Fibroblast of mammary gland (primary cell): ENCODE measurements around the gene CACNA1B.

ENCODE experiments used
- DNase-seq: peaks from one replicate; pipeline ENCODE4 v3.0.0-alpha.2; 2010; ENCODE audit warnings: low read depth
- H3K4me3 ChIP-seq: 2 replicates; pipeline ENCODE4 v1.5.1; 2011; ENCODE audit warnings: low read depth, mild to moderate bottlenecking, low read length, moderate library complexity; ENCODE audit not compliant: control insufficient read depth
- TF ChIP-seq, protein P1 (sequence below): conservative IDR thresholded peaks from 2 replicates; pipeline ENCODE4 v1.5.1; 2011; ENCODE audit warnings: low read depth, low read length, inconsistent platforms; ENCODE audit not compliant: control insufficient read depth, insufficient read depth

The CACNA1B gene

DNA sequence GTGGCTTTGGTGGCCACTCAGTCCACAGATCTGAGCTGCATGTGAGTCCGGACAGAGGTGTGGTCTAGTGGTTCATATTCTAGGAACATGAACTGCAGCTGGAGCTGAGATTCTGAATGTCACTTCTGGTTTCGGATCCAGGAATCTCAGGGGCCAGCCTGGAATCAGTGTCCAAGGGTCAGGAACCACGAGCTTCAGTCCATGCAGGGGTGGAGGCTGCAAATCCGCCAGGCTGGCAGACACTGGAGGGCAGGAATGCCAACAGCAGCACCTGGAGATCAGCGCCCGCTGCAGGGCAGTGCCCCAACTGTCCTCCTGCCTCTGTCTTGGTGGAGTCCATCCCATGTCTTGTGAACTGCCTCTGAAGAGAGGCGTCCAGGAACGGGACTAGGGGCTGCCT is 73.5 kb downstream of the CACNA1B start:
- no peak overlapping the region for H3K4me3 ChIP-seq
- DNase-seq = no peak
- TF ChIP-seq, protein P1, sequence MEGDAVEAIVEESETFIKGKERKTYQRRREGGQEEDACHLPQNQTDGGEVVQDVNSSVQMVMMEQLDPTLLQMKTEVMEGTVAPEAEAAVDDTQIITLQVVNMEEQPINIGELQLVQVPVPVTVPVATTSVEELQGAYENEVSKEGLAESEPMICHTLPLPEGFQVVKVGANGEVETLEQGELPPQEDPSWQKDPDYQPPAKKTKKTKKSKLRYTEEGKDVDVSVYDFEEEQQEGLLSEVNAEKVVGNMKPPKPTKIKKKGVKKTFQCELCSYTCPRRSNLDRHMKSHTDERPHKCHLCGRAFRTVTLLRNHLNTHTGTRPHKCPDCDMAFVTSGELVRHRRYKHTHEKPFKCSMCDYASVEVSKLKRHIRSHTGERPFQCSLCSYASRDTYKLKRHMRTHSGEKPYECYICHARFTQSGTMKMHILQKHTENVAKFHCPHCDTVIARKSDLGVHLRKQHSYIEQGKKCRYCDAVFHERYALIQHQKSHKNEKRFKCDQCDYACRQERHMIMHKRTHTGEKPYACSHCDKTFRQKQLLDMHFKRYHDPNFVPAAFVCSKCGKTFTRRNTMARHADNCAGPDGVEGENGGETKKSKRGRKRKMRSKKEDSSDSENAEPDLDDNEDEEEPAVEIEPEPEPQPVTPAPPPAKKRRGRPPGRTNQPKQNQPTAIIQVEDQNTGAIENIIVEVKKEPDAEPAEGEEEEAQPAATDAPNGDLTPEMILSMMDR = no peak

- TF ChIP-seq, protein P1 = no peak
- DNase-seq = no peak
- no peak overlapping the region for H3K4me3 ChIP-seq
These were observed 74.3 kb downstream of the CACNA1B start for GRCh38 chr9:137951597-137952490.

DNA sequence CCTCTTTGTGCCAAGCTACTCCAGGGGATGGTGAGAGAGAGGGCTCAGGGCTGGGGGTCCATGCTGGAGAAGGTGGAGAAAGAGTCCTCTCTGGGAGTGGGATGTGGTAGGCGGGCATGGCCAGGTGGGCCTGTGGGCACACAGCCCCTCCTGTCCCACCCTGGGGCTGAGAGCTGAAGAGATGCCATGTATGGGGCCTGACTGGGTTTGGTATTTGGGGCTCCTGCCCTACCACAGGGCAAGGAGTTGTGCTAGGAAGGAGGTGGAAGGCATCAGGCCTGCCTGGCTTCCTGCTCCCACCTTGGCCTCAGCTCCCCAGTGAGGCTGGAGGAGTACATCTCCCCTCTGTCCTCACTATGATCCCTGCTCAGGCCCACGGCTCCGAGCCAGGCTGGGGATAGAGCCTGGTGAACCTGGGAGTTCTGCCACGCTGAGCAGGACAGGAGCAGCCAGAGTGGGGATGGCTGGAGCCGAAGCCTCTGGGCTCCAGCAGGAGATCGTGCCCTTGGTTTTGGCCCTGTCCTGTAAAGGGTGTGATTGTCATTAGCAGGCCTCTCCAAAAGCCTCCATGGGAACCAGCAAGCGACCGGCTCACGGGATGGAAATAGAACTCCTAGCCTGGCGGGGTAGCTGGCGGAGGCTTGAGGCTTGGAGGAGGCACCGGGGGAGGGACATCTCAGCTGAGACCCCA is 75.5 kb downstream of the CACNA1B start:
- TF ChIP-seq, protein P1 = no peak
- no peak overlapping the region for H3K4me3 ChIP-seq
- no peak for DNase-seq

DNA sequence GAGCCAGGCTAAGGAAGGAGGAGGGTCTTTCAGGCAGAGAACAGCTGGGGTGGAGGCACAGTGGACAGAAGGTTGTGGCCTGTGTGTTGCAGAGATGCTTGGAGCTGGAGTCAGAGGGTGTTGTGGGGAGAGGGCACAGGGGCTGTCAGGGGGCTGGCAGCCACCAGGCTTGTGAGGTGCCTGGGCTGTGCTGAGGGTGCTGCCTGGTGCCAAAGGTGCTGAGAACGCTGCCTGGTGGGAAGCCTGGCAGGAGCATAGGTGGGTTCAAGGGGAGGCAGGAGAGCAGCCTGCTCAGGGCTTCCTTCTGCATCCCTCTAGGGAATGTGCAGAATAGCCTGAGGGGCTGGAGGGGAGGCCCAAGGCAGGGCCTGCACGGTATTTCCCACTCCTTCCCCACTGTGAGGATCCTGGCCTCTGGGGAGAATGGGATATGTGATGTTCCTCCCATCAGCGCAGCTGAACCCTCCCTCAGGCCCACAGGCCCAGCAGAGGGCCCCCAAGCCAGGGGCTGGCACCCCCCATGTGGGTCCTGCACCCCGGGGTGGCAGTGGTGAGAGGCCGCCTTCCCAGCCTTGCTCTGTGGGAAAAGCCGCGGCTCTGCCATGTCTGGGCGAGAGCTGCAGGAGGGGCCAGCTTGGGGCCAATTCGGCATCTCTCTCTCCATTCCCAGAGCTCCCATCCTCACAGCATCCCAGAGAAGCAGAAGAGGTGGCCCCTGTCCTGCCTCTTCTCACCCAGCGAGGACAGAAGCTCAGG is 76.3 kb downstream of the CACNA1B start:
- no peak overlapping the region for H3K4me3 ChIP-seq
- DNase-seq = no peak
- TF ChIP-seq, protein P1 = no peak

- H3K4me3 ChIP-seq = no peak overlapping the region
- TF ChIP-seq, protein P1 = no peak
- DNase-seq = no peak
These were observed 77.6 kb downstream of the CACNA1B start for GRCh38 chr9:137955224-137955570.

- DNase-seq = no peak
- no peak overlapping the region for H3K4me3 ChIP-seq
- TF ChIP-seq, protein P1 = no peak
These were observed 78.0 kb downstream of the CACNA1B start for GRCh38 chr9:137955586-137955985.
